Smooth muscle cell (in vitro differentiated cells): ENCODE measurements around the gene UCP3. TPM values are rescaled to one million over a fixed set of nuclear protein-coding genes. Genes with fewer than 3 reads are reported as not detected.

Experiments
- DNase-seq: peaks from one replicate; lab custom pipeline; 2025; ENCODE audit not compliant: unreplicated experiment; lab: John Stamatoyannopoulos, UW
- H2AFZ ChIP-seq: fragments of 200-600 bp; sonication (generic); 2 replicates; pipeline ENCODE4 v1.6.0; 2016; ENCODE audit warnings: antibody characterized with exemption, low read depth, mild to moderate bottlenecking
- H3F3A ChIP-seq: fragments of 200-600 bp; sonication (generic); 2 replicates; pipeline ENCODE4 v1.6.0; 2017; ENCODE audit warnings: antibody characterized with exemption, low read depth
- H3K27ac ChIP-seq: fragments of 200-600 bp; sonication (generic); 2 replicates; pipeline ENCODE4 v1.5.1; 2016; ENCODE audit warnings: low read depth, mild to moderate bottlenecking
- H3K27me3 ChIP-seq: fragments of 200-600 bp; sonication (generic); 2 replicates; pipeline ENCODE4 v1.6.1; 2016; ENCODE audit warnings: low read depth, mild to moderate bottlenecking
- H3K36me3 ChIP-seq: fragments of 200-600 bp; sonication (generic); 2 replicates; pipeline ENCODE4 v1.5.1; 2016; ENCODE audit warnings: low read depth
- H3K4me1 ChIP-seq: fragments of 200-600 bp; sonication (generic); 2 replicates; pipeline ENCODE4 v1.5.1; 2016; ENCODE audit warnings: low read depth
- H3K4me2 ChIP-seq: fragments of 200-600 bp; sonication (generic); 2 replicates; pipeline ENCODE4 v1.6.0; 2016; ENCODE audit warnings: mild to moderate bottlenecking
- H3K4me3 ChIP-seq: fragments of 200-600 bp; sonication (generic); 2 replicates; pipeline ENCODE4 v1.5.1; 2016; ENCODE audit warnings: mild to moderate bottlenecking
- H3K79me2 ChIP-seq: fragments of 200-600 bp; sonication (generic); 2 replicates; pipeline ENCODE4 v1.6.0; 2016; ENCODE audit warnings: low read depth, mild to moderate bottlenecking
- H3K9ac ChIP-seq: fragments of 200-600 bp; sonication (generic); 2 replicates; pipeline ENCODE4 v1.6.0; 2016; ENCODE audit warnings: low read depth
- H3K9me3 ChIP-seq: fragments of 200-600 bp; sonication (generic); replicated peaks from 2 replicates; pipeline ENCODE4 v1.5.1; 2016; ENCODE audit warnings: low read depth
- H4K20me1 ChIP-seq: fragments of 200-600 bp; sonication (generic); 2 replicates; pipeline ENCODE4 v1.6.0; 2016; ENCODE audit warnings: low read depth
- whole genome bisulfite sequencing: methylation state at CpG from one replicate; pipeline ENCODE4 v1.1.7; 2016; ENCODE audit warnings: low lambda C conversion rate; 5-methylcytosine and 5-hydroxymethylcytosine counted together
- polyA plus RNA-seq: library from polyadenylated mRNA; unstranded; fragments of >200 nt; fragmentation: Nextera tagmentation; extraction: Ambion mirVana; gene quantifications from 2 replicates; pipeline ENCODE4 v1.2.1, GENCODE V29; 2016
- total RNA-seq: library from RNA; depleted of rRNA; stranded (reverse); fragments of >200 nt; gene quantifications from 2 replicates; pipeline ENCODE4 v1.2.3, GENCODE V29; 2014
- TF ChIP-seq, protein P1 (sequence below): fragments of 200-600 bp; sonication (generic); IDR thresholded peaks from 2 replicates; pipeline ENCODE4 v1.5.1; 2017; ENCODE audit warnings: borderline replicate concordance, mild to moderate bottlenecking, antibody characterized with exemption; ENCODE audit not compliant: insufficient read depth, poor library complexity, severe bottlenecking

UCP3 gene
- total and polyA plus RNA-seq, 2 experiments from 2014 or later = 0.85 to 0.88 TPM

DNA sequence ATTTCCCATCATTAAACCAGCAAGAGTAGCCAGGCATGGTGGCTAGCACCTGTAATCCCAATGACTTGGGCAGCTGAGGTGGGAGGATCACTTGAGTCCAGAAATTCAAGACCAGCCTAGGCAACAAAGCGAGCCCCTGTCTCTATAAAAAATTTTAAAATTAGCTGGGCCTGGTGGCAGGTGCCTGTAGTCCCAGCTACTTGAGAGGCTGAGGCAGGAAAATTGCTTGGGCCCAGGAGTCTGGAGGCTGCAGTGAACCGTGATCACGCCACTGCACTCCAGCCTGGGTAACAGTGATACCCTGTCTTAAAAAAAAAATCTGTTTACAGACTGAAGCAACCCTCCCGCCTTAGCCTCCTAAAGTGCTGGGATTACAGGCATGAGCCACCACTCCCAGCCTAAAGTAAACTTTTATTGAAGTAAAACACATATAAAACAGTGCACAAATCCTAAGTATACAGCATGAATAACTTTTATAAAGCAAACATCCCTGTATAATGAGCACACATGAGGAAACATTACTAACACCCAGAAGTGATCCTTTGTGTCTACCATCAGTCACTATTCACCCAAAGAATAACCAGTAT lies 12.6 kb downstream of the UCP3 start:
- TF ChIP-seq, protein P1, sequence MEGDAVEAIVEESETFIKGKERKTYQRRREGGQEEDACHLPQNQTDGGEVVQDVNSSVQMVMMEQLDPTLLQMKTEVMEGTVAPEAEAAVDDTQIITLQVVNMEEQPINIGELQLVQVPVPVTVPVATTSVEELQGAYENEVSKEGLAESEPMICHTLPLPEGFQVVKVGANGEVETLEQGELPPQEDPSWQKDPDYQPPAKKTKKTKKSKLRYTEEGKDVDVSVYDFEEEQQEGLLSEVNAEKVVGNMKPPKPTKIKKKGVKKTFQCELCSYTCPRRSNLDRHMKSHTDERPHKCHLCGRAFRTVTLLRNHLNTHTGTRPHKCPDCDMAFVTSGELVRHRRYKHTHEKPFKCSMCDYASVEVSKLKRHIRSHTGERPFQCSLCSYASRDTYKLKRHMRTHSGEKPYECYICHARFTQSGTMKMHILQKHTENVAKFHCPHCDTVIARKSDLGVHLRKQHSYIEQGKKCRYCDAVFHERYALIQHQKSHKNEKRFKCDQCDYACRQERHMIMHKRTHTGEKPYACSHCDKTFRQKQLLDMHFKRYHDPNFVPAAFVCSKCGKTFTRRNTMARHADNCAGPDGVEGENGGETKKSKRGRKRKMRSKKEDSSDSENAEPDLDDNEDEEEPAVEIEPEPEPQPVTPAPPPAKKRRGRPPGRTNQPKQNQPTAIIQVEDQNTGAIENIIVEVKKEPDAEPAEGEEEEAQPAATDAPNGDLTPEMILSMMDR = no peak
- Histone ChIP-seq H4K20me1 (no peaks in the 10 kb centered on the region), H3K9me3 (no peaks in the 10 kb centered on the region), H3K36me3 (no peaks in the 10 kb centered on the region), H3F3A (no peaks in the 10 kb centered on the region), H3K4me3 (no peak overlapping the region), H3K9ac (no peak overlapping the region), H3K27me3 (no peaks in the 10 kb centered on the region), H3K4me2 (no peak overlapping the region), H3K4me1 (no peaks in the 10 kb centered on the region), H2AFZ (no peak overlapping the region), H3K27ac (no peak overlapping the region), H3K79me2 (no peaks in the 10 kb centered on the region)
- WGBS = 79% methylated on average over 4 of the region's 4 CpGs
- DNase-seq = no peak

DNA sequence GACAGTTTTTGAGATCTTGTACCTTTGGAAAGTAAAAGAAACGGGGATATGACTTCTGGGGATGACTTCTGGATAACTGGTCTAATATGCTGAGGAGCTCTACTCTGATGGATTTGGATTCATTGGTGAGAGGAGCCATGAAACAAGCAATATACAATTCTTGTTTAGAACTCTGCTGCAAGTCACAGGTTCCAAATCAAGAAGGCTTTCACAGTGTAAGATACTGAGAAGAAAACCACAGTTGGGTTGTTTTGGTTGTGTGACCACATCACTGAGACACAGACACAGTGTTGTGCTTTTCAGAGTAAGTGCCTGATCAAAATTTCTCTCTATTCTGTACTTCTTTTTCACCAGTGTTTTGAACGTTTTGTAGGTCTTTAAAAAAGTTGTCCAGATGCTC lies 13.2 kb downstream of the UCP3 start:
- H3K27me3 ChIP-seq = no peaks in the 10 kb centered on the region
- WGBS = 67% methylated on average over 2 of the region's 2 CpGs
- H3F3A ChIP-seq = no peaks in the 10 kb centered on the region
- H3K4me2 ChIP-seq = no peak overlapping the region
- no peak overlapping the region for H3K9ac ChIP-seq
- no peaks in the 10 kb centered on the region for H3K9me3 ChIP-seq
- no peaks in the 10 kb centered on the region for H3K79me2 ChIP-seq
- DNase-seq = no peak
- H3K36me3 ChIP-seq = no peaks in the 10 kb centered on the region
- no peak overlapping the region for H3K4me3 ChIP-seq
- H2AFZ ChIP-seq = no peak overlapping the region
- TF ChIP-seq, protein P1 = no peak
- H3K4me1 ChIP-seq = no peaks in the 10 kb centered on the region
- no peak overlapping the region for H3K27ac ChIP-seq
- H4K20me1 ChIP-seq = no peaks in the 10 kb centered on the region

DNA sequence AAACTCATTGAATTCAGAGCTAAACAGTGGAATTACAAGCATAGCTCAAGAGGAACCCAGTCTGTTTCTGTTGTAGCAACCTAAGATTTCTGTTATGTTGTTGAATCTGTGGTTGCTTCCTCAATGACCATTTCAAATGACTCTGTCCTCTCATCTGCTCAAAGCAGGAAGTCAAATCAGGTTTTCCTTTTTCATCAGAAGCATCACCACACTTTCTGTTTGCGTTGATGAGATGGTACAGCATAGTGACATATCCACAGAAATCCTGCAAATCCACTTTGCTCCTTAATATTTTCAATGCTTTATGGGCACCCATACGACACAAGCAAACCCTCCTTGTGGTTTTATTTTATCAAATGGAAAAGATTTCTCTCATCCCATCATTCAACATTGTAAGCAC lies 13.6 kb downstream of the UCP3 start:
- no peak for DNase-seq
- Histone ChIP-seq H3K27ac (no peak overlapping the region), H2AFZ (no peak overlapping the region), H3K4me3 (no peak overlapping the region), H3K9ac (no peak overlapping the region), H3K36me3 (no peaks in the 10 kb centered on the region), H3K4me2 (no peak overlapping the region), H3F3A (no peaks in the 10 kb centered on the region), H4K20me1 (no peaks in the 10 kb centered on the region), H3K4me1 (no peaks in the 10 kb centered on the region), H3K27me3 (no peaks in the 10 kb centered on the region), H3K9me3 (no peaks in the 10 kb centered on the region), H3K79me2 (no peaks in the 10 kb centered on the region)
- TF ChIP-seq, protein P1 = no peak
- WGBS = 61% methylated on average over 2 of the region's 2 CpGs

DNA sequence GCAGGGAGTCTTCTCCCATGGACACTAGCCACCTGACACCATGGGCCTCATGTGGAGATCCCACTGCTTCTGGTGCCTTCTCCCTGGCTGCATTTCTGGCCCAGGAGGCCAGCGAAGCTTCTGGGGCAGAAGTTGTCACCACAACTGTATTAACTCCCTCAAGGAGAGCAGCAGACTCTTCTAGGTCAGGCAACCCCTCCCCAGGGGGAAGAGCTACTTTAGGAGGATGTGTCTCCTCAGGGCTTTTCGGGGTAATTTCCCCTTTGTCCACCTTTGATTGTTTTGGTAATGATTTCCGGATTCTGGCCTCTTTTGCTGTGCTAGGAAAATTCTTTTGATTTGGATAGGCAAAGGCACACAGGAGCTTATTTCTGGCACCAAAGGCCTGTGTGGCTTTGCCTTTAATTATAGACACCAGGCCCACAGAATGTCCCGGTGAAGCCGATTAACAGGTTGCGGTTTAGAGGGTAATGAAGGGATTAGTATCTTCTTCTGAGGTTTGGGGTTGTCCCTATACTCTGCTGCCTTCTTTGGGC lies 17.3 kb downstream of the UCP3 start:
- DNase-seq = no peak
- Histone ChIP-seq H3K4me2 (no peak overlapping the region), H3K4me3 (no peak overlapping the region), H3K79me2 (no peaks in the 10 kb centered on the region), H3F3A (no peaks in the 10 kb centered on the region), H3K27ac (no peak overlapping the region), H3K27me3 (no peaks in the 10 kb centered on the region), H3K36me3 (no peaks in the 10 kb centered on the region), H3K4me1 (no peaks in the 10 kb centered on the region), H4K20me1 (no peaks in the 10 kb centered on the region), H3K9ac (no peak overlapping the region), H2AFZ (no peak overlapping the region), H3K9me3 (no peaks in the 10 kb centered on the region)
- 86% methylated on average over 6 of the region's 6 CpGs for WGBS
- TF ChIP-seq, protein P1 = no peak
